LNCaP clone FGC (cell line): ENCODE results near the gene DLX3.

ENCODE experiments used
- DNase-seq: peaks from one replicate; pipeline ENCODE4 v3.0.0-alpha.2; 2011; ENCODE audit warnings: low read depth
- H3K4me3 ChIP-seq: 2 replicates; pipeline ENCODE4 v1.5.1; 2011; ENCODE audit warnings: mild to moderate bottlenecking, low read depth, low read length, control low read depth
- TF ChIP-seq, protein P1 (sequence below): IDR thresholded peaks from 2 replicates; pipeline ENCODE4 v1.5.1; 2012; ENCODE audit warnings: mild to moderate bottlenecking; ENCODE audit not compliant: control insufficient read depth, insufficient read depth; ENCODE audit errors: extremely low read depth

DLX3 gene

GRCh38 chr17:49964769-49965523 lies 30.1 kb downstream of the DLX3 start:
- TF ChIP-seq, protein P1, sequence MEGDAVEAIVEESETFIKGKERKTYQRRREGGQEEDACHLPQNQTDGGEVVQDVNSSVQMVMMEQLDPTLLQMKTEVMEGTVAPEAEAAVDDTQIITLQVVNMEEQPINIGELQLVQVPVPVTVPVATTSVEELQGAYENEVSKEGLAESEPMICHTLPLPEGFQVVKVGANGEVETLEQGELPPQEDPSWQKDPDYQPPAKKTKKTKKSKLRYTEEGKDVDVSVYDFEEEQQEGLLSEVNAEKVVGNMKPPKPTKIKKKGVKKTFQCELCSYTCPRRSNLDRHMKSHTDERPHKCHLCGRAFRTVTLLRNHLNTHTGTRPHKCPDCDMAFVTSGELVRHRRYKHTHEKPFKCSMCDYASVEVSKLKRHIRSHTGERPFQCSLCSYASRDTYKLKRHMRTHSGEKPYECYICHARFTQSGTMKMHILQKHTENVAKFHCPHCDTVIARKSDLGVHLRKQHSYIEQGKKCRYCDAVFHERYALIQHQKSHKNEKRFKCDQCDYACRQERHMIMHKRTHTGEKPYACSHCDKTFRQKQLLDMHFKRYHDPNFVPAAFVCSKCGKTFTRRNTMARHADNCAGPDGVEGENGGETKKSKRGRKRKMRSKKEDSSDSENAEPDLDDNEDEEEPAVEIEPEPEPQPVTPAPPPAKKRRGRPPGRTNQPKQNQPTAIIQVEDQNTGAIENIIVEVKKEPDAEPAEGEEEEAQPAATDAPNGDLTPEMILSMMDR: no peak
- H3K4me3 ChIP-seq: no peak overlapping the region
- no peak for DNase-seq

- H3K4me3 ChIP-seq: no peak overlapping the region
- TF ChIP-seq, protein P1: no peak
- no peak for DNase-seq
Measured at GRCh38 chr17:49964303-49964768, 30.7 kb downstream of the DLX3 start.

- H3K4me3 ChIP-seq: no peak overlapping the region
- TF ChIP-seq, protein P1: no peak
- DNase-seq: no peak
Measured at GRCh38 chr17:49963626-49964302, 31.3 kb downstream of the DLX3 start.

- H3K4me3 ChIP-seq: no peak overlapping the region
- TF ChIP-seq, protein P1: no peak
- no peak for DNase-seq
Measured at GRCh38 chr17:49963309-49963625, 31.8 kb downstream of the DLX3 start.

DNA sequence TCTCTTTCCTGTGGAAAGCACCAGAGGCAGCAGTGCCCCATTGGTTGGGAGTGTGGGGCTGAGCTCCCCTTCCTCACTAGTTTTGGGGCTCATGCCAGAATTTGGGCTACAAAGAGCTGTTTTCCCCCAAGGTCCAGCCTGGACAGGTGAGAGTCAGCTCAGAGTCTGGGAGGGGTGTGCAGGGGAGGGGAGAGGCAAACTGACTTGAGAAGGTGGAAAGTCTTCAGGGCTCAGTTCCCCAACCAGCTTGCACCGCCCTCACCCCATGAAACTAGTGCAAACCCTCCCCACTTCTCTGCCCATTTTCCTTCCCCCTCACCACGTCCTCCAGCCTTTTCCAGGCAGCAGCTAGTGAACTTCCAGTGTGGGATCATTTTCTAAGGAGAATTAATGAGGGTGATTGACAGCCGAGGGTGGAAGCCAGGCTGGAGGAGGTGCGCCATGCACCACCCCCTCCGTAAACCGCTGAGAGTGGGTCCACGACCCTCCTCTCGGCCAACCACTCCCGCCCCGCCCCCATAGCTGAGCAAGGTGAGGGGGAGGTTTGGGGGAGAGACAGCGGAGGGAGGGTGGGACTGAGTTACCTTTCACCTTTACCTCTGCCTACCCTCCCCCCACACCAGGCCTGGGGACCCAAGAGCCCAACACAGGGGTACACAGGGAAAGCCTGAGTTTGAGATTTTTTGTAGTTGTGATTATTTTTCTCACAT lies 32.3 kb downstream of the DLX3 start:
- no peak overlapping the region for H3K4me3 ChIP-seq
- TF ChIP-seq, protein P1: no peak
- DNase-seq: no peak

DNA sequence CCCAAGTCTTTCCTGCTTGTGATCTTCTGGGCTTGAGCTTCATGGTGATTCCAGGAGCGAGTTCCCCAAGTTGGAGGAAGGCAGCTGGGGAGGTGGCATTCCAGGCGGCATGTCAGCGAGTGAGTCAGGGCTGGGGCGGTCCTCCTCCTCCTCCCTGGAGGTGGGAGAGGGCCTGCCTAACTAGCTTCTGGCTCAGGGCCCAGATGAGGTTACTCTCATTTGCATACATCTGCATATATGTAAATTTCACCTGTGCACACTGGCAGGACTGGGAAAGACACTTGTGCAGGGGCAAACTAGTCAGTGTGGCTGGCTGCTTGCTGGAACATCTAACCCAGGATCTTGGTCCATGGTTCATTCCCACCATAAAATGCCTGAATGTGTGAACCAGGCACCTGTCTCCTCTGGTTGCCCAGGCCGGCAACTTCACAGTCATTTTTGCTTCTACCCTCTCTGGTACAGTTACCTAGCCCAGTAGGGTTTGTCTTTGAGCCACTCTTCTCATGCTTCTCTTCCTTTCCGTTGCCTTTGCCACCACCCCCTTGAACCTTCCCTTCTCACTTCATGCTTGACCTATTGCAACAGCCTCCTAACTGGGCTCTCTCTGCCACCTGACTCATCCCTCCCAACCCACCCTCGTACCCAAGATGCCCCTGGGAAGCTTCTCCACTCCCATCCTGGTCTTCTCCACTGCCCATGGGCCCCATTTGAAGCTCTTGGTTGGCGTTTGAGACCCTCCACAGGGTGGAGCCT lies 35.7 kb downstream of the DLX3 start:
- no peak for DNase-seq

More for the DNA sequence above, 35.7 kb downstream of the DLX3 start:
- TF ChIP-seq, protein P1: no peak
- H3K4me3 ChIP-seq: no peak overlapping the region
